ENCODE measurements around the gene RPF1. TPM values are rescaled to one million over a fixed set of nuclear protein-coding genes. Genes with fewer than 3 reads are reported as not detected.
"Not testable (repeated sequence)": the region's sequence is repeated elsewhere in the genome, so short reads cannot be mapped to it uniquely, and the experiment has no call there.

The RPF1 gene
- total RNA-seq, 1 donor, result 29.3 TPM

DNA sequence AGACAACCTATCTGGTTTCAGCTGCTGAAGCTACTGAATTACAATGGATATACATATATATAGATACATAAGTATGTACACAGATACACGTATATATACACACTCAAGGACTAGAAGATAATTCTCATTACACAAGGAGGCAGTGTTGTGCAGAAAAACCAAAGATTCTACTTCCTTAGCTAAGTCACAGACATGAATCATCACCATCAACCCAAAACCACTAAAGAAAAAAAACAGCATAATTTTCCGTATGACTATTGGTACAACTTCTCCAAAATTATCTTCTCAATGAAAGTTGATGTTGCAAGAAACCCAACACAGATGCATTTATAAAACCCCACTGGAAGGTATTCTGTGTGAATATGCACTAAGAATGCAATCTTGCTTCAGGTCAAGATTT lies 36.8 kb upstream of the RPF1 start:
- Histone ChIP-seq H3K4me2 (ENCODE audit: insufficient read depth, low read length) (no peak overlapping the region), H3K36me3 (ENCODE audit: insufficient read depth, low read length) (no peaks in the 10 kb centered on the region), H3K4me1 (ENCODE audit: insufficient read depth, low read length) (peaks cover 6% of the 10 kb centered on the region), H3K27ac (ENCODE audit: low read depth, low read length) (no peak overlapping the region), H3K27me3 (ENCODE audit: insufficient read depth, low read length) (no peaks in the 10 kb centered on the region), H3K4me3 (ENCODE audit: insufficient read depth, low read length) (no peak overlapping the region), H3K79me2 (ENCODE audit: insufficient read depth, low read length) (no peaks in the 10 kb centered on the region), H2AFZ (ENCODE audit: low read length) (no peak overlapping the region), H3K9me3 (ENCODE audit: low read depth, low read length) (no peaks in the 10 kb centered on the region), H4K20me1 (ENCODE audit: insufficient read depth, low read length) (no peaks in the 10 kb centered on the region)
- peak; percentile 87 for DNase-seq (ENCODE audit: insufficient read length, low spot score, missing footprints)
- peak; percentile 66 for TF ChIP-seq CTCF (IDR thresholded peaks at IDR 0.05; ENCODE audit: extremely low read depth, low read depth, low read length)

- H3K79me2 ChIP-seq (ENCODE audit: insufficient read depth, low read length); H4K20me1 ChIP-seq (ENCODE audit: insufficient read depth, low read length); H3K27ac ChIP-seq (ENCODE audit: low read depth, low read length); H3K27me3 ChIP-seq (ENCODE audit: insufficient read depth, low read length); H3K9me3 ChIP-seq (ENCODE audit: low read depth, low read length); H3K36me3 ChIP-seq (ENCODE audit: insufficient read depth, low read length); H3K4me3 ChIP-seq (ENCODE audit: insufficient read depth, low read length); DNase-seq (ENCODE audit: insufficient read length, low spot score, missing footprints); H3K4me2 ChIP-seq (ENCODE audit: insufficient read depth, low read length); H3K4me1 ChIP-seq (ENCODE audit: insufficient read depth, low read length): not testable (repeated sequence)
- H2AFZ ChIP-seq (ENCODE audit: low read length), result peak overlapping the region; percentile 41
These were observed 36.1 kb upstream of the RPF1 start for GRCh38 chr1:84442747-84443646.

DNA sequence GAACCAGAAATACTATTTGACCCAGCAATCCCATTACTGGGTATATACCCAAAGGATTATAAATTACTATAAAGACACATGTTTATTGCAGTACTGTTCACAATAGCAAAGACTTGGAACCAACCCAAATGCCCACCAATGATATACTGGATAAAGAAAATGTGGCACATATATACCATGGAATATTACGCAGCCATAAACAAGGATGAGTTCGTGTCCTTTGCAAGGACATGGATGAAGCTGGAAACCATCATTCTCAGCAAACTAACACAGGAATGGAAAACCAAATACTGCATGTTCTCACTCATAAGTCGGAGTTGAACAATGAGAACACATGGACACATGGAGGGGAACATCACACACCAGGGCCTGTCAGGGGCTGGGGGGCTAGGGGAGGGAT lies 30.4 kb upstream of the RPF1 start:
- not testable (repeated sequence) for H2AFZ ChIP-seq (ENCODE audit: low read length); H3K4me1 ChIP-seq (ENCODE audit: insufficient read depth, low read length); H3K27ac ChIP-seq (ENCODE audit: low read depth, low read length); H3K4me3 ChIP-seq (ENCODE audit: insufficient read depth, low read length); H3K4me2 ChIP-seq (ENCODE audit: insufficient read depth, low read length); H3K27me3 ChIP-seq (ENCODE audit: insufficient read depth, low read length); H4K20me1 ChIP-seq (ENCODE audit: insufficient read depth, low read length); DNase-seq (ENCODE audit: insufficient read length, low spot score, missing footprints); H3K79me2 ChIP-seq (ENCODE audit: insufficient read depth, low read length); H3K9me3 ChIP-seq (ENCODE audit: low read depth, low read length); H3K36me3 ChIP-seq (ENCODE audit: insufficient read depth, low read length)

DNA sequence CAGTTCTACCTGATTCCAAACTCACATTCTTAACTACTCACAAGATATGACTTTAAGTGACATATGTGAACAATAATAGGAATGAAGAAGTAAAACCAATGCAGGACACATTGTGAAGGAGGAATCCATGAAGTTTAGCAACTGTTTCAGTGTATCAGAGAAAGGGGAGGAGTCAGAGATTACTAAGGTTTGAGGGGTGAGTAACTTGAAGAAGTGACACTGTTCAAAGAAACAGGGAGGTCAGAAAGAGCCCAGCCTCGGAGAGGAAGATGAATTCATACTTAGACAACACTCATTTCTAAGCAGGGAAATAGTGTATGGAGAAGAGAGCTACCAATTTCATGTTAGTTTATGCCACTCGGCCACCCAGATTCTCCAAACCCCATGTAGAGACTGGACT lies 28.2 kb upstream of the RPF1 start:
- no peak for DNase-seq (ENCODE audit: insufficient read length, low spot score, missing footprints)
- H3K4me2 ChIP-seq (ENCODE audit: insufficient read depth, low read length), result no peak overlapping the region
- no peaks in the 10 kb centered on the region for H4K20me1 ChIP-seq (ENCODE audit: insufficient read depth, low read length)
- H3K79me2 ChIP-seq (ENCODE audit: insufficient read depth, low read length), result no peaks in the 10 kb centered on the region
- no peaks in the 10 kb centered on the region for H3K9me3 ChIP-seq (ENCODE audit: low read depth, low read length)
- peak overlapping the region; percentile 65 for H2AFZ ChIP-seq (ENCODE audit: low read length)
- TF ChIP-seq CTCF (IDR thresholded peaks at IDR 0.05; ENCODE audit: extremely low read depth, low read depth, low read length), result no peak
- H3K27me3 ChIP-seq (ENCODE audit: insufficient read depth, low read length), result peaks cover 8% of the 10 kb centered on the region
- H3K4me3 ChIP-seq (ENCODE audit: insufficient read depth, low read length), result no peak overlapping the region
- H3K36me3 ChIP-seq (ENCODE audit: insufficient read depth, low read length), result no peaks in the 10 kb centered on the region
- H3K4me1 ChIP-seq (ENCODE audit: insufficient read depth, low read length), result no peaks in the 10 kb centered on the region
- no peak overlapping the region for H3K27ac ChIP-seq (ENCODE audit: low read depth, low read length)

DNA sequence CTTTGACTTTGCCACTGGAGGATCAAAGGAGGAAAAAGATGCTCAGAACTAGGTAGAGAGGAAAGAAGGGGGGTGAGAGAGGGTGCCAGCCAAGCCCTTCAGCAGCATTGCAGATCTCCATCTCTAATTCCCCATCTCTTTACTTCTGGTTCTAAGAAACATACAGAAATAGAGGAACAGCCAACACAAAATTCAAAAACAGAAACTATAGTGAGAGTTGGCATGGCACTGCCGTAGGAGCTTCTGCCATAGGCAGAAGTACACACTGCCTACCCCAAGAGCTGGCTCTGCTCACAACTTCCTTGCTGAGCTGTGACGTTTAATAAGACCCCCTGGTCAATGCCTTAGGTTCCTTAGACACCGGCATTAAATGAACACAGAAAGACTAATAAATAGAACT lies 26.6 kb upstream of the RPF1 start:
- no peak overlapping the region for H2AFZ ChIP-seq (ENCODE audit: low read length)
- DNase-seq (ENCODE audit: insufficient read length, low spot score, missing footprints), result no peak
- no peaks in the 10 kb centered on the region for H3K36me3 ChIP-seq (ENCODE audit: insufficient read depth, low read length)
- H3K9me3 ChIP-seq (ENCODE audit: low read depth, low read length), result no peaks in the 10 kb centered on the region
- H3K4me3 ChIP-seq (ENCODE audit: insufficient read depth, low read length), result no peak overlapping the region
- no peak overlapping the region for H3K4me2 ChIP-seq (ENCODE audit: insufficient read depth, low read length)
- H3K27ac ChIP-seq (ENCODE audit: low read depth, low read length), result no peak overlapping the region
- no peaks in the 10 kb centered on the region for H3K4me1 ChIP-seq (ENCODE audit: insufficient read depth, low read length)
- TF ChIP-seq CTCF (IDR thresholded peaks at IDR 0.05; ENCODE audit: extremely low read depth, low read depth, low read length), result no peak
- H3K27me3 ChIP-seq (ENCODE audit: insufficient read depth, low read length), result peaks cover 17% of the 10 kb centered on the region
- no peaks in the 10 kb centered on the region for H4K20me1 ChIP-seq (ENCODE audit: insufficient read depth, low read length)
- H3K79me2 ChIP-seq (ENCODE audit: insufficient read depth, low read length), result no peaks in the 10 kb centered on the region

Data from osteoblast (primary cell).